Thyroid gland (tissue), 4 donors: Measurements from ENCODE around the gene SYNGR4.

ENCODE experiments used
- CTCF ChIP-seq, 6 experiments: fragments of 200-600 bp in 3 of 6; fragments of 450-650 bp in 3 of 6; sonication (generic) in 3 of 6; IDR thresholded peaks; one replicate each; pipeline ENCODE4 v1.5.1; 2016 to 2019; ENCODE audit warnings: antibody characterized with exemption in 6 of 6, mild to moderate bottlenecking in 2 of 6, inconsistent platforms in 1 of 6, moderate library complexity in 1 of 6
- POLR2A ChIP-seq, 2 donors: fragments of 450-650 bp; IDR thresholded peaks; one replicate each; pipeline ENCODE4 v1.6.1; 2017; ENCODE audit warnings: antibody characterized with exemption in 2 of 2, mild to moderate bottlenecking in 2 of 2, moderate library complexity in 1 of 2

GRCh38 chr19:48379058-48379457 lies 14.9 kb downstream of the SYNGR4 start:
- TF ChIP-seq CTCF (IDR thresholded peaks at IDR 0.05), result no peak
- no peak for TF ChIP-seq POLR2A (IDR thresholded peaks at IDR 0.05)
